GM19193 (cell line): ENCODE data around the gene ITGB6.

Source experiments
- POLR2A ChIP-seq: IDR thresholded peaks from 4 replicates; pipeline ENCODE4 v1.6.1; 2011; ENCODE audit not compliant: insufficient read depth, insufficient read length; ENCODE audit errors: extremely low read depth

Gene ITGB6

DNA sequence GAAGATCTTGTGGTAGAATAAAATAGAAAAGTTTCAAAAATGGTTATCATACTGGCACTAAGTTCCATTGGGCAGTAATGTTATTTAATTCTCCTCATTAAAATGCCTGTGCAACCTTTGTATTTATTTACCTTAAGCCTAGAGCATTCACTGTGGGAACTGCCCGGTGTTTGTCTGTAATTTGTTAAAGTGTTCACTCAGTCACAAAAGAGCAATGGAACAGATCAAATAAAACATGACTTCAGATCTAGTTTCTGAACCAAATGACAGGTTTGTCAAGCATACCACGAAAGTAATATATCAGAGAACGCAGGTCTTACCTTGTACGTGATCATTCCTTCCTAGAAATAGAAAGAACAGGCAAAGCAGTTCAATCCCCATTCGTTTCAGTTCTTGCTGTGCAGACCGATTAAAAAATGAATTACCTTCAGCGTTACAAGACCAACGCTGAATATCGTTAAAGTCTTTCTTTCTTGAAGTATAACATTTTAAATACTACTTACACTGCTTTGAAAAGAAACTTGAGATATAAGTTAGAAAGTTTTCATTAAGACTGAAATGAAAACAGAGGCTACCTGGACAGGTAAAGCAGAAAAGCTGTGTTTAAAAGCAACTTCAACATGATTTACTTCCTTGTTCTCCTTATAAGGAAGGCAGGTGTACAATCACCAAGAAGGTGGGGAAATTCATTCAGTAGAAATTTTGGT lies at the start of gene ITGB6:
TSS of gene ITGB6 (minus strand) at position 590 of the 707 bp plus-strand sequence. CDS start at position 381, 209 bp downstream.
- no peak for TF ChIP-seq POLR2A

GRCh38 chr2:160247296-160248035 lies 47.4 kb upstream of the ITGB6 start:
- TF ChIP-seq POLR2A, result no peak

DNA sequence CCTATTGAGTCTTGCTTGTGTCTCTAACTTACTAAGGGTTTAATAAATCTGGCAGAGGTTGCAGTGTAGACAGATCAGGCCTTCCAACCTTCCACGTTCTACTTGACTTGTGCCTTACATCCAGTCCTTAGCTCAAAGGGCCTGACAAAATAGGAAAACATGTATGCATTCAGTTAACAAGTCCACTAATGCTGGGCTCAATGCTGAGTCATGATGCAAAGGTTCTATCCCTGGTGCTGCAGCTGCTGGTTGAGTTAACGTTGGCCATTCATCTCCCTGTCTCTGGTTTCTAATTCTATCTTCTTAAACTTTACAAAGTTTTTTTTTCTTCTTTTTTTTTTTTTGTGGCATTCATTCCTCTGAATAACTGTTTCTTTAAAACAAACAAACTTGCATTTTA lies 46.3 kb upstream of the ITGB6 start:
- no peak for TF ChIP-seq POLR2A

GRCh38 chr2:160245614-160246155 lies 45.6 kb upstream of the ITGB6 start:
- TF ChIP-seq POLR2A, result no peak

GRCh38 chr2:160242893-160243564 lies 43.0 kb upstream of the ITGB6 start:
- no peak for TF ChIP-seq POLR2A

DNA sequence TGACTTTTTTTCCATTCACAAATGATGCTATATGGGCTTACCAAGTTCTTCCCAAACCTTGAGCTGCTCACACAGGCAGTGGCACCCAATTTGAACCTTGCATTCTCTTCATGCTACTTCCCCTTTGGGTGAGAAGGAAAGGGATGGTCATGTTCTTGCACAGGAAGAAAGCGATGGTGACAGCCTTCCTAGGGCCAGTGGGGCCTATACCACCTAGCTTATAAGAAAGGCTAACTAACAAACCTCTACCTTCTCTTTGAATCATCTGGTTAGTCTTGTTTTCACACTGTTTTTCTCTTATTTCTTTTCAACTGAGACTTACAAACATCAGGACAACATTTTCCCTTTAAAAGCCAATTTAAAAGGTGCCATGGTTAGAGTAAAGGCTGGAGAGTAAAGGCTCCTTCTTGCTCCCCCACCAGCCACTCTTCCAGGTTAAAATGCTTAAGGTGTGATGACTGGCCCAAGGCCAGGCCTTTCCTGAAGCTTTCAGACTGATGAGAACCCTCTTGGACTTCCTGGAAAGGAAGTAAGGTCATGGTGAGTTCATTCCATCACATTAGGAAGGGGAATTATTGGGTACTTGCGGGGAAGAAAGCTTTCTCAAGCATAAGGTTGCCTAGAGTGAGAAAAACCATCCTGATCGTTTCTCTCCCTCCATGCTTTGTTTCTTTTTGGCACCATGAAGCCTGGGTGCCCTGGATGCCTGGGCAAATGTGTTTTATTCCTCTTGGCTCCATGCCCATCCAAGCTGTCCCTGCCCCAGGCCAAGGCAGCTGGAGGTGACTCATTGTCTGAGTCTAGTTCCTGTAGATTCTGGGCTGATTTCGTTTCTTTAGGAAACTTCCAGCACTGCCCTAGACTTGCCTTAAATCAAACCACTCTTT lies 41.4 kb upstream of the ITGB6 start:
- no peak for TF ChIP-seq POLR2A

GRCh38 chr2:160239436-160239835 lies 39.4 kb upstream of the ITGB6 start:
- TF ChIP-seq POLR2A, result no peak

DNA sequence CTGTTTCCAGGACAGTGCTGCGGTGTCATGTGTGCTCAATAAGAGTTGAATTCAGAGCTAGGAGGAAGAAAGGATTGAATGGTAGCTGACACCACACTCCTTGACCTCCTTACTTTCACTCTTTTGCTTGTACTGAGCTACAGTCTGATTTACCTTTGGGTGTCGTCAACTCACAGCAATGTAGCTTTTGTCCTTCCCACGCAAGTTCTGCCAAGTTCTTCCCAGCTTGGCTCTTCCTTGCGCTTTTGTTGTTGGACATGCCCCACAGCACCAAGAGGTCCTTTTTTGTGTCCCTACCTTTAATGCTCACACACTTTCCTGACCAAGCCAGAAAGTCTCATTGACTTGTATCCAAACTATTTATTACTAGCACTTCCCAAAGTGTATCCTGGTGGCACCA lies 38.3 kb upstream of the ITGB6 start:
- TF ChIP-seq POLR2A, result no peak

- no peak for TF ChIP-seq POLR2A
Measured at GRCh38 chr2:160232905-160233475, 32.9 kb upstream of the ITGB6 start.

DNA sequence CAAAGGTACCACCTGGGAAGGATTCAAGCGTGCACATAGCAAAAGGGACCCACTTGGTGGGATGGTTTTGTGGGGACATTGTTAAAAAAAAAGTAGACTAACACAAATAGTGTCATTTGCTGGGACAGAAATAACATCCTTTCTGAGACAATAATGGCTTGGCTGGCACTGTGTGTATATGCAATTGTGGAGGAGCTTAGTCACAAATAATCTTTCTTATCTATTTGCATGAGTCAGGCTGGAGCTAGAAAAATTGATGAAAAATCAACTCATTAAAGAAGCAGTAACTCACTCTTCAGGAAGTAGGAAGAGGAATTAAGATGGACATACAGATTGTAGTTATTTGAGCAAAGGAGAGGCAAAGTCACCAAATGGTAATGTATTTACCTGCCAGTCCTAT lies 29.5 kb upstream of the ITGB6 start:
- no peak for TF ChIP-seq POLR2A

- TF ChIP-seq POLR2A, result no peak
Measured at GRCh38 chr2:160228141-160228917, 28.3 kb upstream of the ITGB6 start.

DNA sequence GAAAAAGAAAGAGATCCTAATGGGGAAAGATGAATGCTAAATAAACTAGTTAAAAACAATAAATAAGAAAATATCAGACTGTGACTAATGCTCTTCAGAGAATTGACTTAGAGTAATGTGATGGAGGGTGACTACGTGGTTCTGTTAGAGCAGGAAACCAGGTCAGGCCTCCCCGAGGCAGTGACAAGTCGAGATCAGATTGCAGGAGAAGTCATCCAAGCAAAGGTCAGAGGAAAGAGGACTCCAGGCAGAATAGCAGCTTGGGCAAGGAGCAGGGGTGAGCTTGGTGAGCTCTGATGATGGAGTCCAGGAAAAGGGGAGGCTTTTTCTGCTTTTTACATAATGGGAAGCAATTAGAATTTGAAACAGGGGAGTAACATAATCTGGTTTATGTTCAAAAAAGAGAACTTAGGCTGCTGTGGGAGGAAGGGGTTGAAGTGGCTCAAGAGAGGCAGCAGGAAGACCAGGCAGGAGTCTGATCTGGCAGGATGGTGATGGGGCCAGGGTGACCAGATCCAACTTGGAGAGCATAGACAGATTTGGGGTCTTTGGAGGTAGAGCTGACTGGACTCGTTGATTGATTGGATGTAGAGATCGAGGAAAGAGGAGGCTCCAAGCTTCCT lies 27.3 kb upstream of the ITGB6 start:
- TF ChIP-seq POLR2A, result no peak

DNA sequence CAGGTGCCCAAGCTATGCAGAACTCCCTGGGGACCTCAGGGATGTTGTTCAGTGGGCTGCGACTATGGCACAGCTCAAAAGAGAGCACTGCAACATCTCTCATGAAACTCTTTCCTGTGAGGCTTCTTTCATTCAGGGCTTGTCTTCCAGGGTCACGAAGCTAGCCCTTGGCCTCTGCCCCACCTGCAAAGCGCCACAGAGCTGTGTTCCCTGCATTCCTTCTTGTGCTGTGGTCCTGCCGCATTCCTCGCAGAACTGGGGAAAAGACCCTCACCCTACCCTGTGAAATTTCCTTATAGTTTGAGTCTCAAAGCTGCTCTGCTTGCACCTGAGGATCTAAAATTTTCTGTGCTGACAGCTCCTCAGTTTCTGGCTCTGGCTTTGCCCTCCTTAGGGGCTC lies 26.3 kb upstream of the ITGB6 start:
- TF ChIP-seq POLR2A, result no peak

- TF ChIP-seq POLR2A, result no peak
Measured at GRCh38 chr2:160225722-160226121, 25.6 kb upstream of the ITGB6 start.

DNA sequence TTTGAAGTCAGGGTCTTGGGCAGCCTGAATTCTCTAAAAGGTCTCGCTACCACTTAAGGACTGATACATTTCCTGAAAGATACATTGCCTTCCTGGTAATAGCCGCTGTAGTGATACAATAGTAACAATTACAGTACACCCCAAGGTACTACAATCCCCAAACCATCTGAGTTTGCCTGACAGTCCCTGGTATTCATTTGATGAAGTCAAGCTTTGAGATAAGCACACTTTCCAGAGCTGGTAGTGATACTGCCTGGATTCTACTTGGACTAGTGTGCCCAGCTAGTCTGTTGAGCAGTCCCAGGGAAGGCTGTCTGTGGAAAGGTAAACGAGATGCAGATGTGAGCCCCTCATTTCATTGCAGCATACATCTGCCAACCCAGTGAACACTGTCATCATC lies 24.4 kb upstream of the ITGB6 start:
- no peak for TF ChIP-seq POLR2A
